Measurements from ENCODE around the gene RNF144B.

RNF144B gene

GRCh38 chr6:18500921-18501662 is 113.9 kb downstream of the RNF144B start:
- Histone ChIP-seq H3K4me1 (ENCODE audit: control insufficient read depth, insufficient read depth, low read length) (no peaks in the 10 kb centered on the region), H3K36me3 (ENCODE audit: control insufficient read depth, insufficient read depth, low read length) (no peaks in the 10 kb centered on the region), H3K4me3 (ENCODE audit: low read depth, low read length) (no peak overlapping the region), H3K9me3 (ENCODE audit: control insufficient read depth, insufficient read depth, low read depth, low read length) (no peaks in the 10 kb centered on the region), H3K9ac (ENCODE audit: low read length) (no peak overlapping the region), H3K27me3 (ENCODE audit: control insufficient read depth, insufficient read depth, low read length) (no peaks in the 10 kb centered on the region), H3K27ac (ENCODE audit: low read depth, low read length) (no peak overlapping the region)

- no peaks in the 10 kb centered on the region for H3K36me3 ChIP-seq (ENCODE audit: control insufficient read depth, insufficient read depth, low read length)
- H3K4me3 ChIP-seq (ENCODE audit: low read depth, low read length) = no peak overlapping the region
- H3K9ac ChIP-seq (ENCODE audit: low read length) = no peak overlapping the region
- H3K9me3 ChIP-seq (ENCODE audit: control insufficient read depth, insufficient read depth, low read depth, low read length) = no peaks in the 10 kb centered on the region
- no peak overlapping the region for H3K27ac ChIP-seq (ENCODE audit: low read depth, low read length)
- no peaks in the 10 kb centered on the region for H3K4me1 ChIP-seq (ENCODE audit: control insufficient read depth, insufficient read depth, low read length)
- no peaks in the 10 kb centered on the region for H3K27me3 ChIP-seq (ENCODE audit: control insufficient read depth, insufficient read depth, low read length)
Measured at GRCh38 chr6:18501663-18502013, 114.5 kb downstream of the RNF144B start.

- no peaks in the 10 kb centered on the region for H3K27me3 ChIP-seq (ENCODE audit: control insufficient read depth, insufficient read depth, low read length)
- H3K27ac ChIP-seq (ENCODE audit: low read depth, low read length) = no peak overlapping the region
- H3K36me3 ChIP-seq (ENCODE audit: control insufficient read depth, insufficient read depth, low read length) = no peaks in the 10 kb centered on the region
- H3K4me1 ChIP-seq (ENCODE audit: control insufficient read depth, insufficient read depth, low read length) = no peaks in the 10 kb centered on the region
- no peak overlapping the region for H3K4me3 ChIP-seq (ENCODE audit: low read depth, low read length)
- H3K9ac ChIP-seq (ENCODE audit: low read length) = no peak overlapping the region
- no peaks in the 10 kb centered on the region for H3K9me3 ChIP-seq (ENCODE audit: control insufficient read depth, insufficient read depth, low read depth, low read length)
Measured at GRCh38 chr6:18503206-18503592, 116.0 kb downstream of the RNF144B start.

GRCh38 chr6:18503593-18504231 is 116.6 kb downstream of the RNF144B start:
- H3K36me3 ChIP-seq (ENCODE audit: control insufficient read depth, insufficient read depth, low read length) = no peaks in the 10 kb centered on the region
- H3K9ac ChIP-seq (ENCODE audit: low read length) = no peak overlapping the region

GRCh38 chr6:18504232-18504596 is 117.1 kb downstream of the RNF144B start:
- Histone ChIP-seq H3K36me3 (ENCODE audit: control insufficient read depth, insufficient read depth, low read length) (no peaks in the 10 kb centered on the region), H3K27me3 (ENCODE audit: control insufficient read depth, insufficient read depth, low read length) (no peaks in the 10 kb centered on the region), H3K4me3 (ENCODE audit: low read depth, low read length) (no peak overlapping the region), H3K9me3 (ENCODE audit: control insufficient read depth, insufficient read depth, low read depth, low read length) (no peaks in the 10 kb centered on the region), H3K9ac (ENCODE audit: low read length) (no peak overlapping the region), H3K4me1 (ENCODE audit: control insufficient read depth, insufficient read depth, low read length) (no peaks in the 10 kb centered on the region), H3K27ac (ENCODE audit: low read depth, low read length) (no peak overlapping the region)

More at GRCh38 chr6:18503593-18504231, 116.6 kb downstream of the RNF144B start:
- Histone ChIP-seq H3K4me3 (ENCODE audit: low read depth, low read length) (no peak overlapping the region), H3K27me3 (ENCODE audit: control insufficient read depth, insufficient read depth, low read length) (no peaks in the 10 kb centered on the region), H3K9me3 (ENCODE audit: control insufficient read depth, insufficient read depth, low read depth, low read length) (no peaks in the 10 kb centered on the region), H3K4me1 (ENCODE audit: control insufficient read depth, insufficient read depth, low read length) (no peaks in the 10 kb centered on the region), H3K27ac (ENCODE audit: low read depth, low read length) (no peak overlapping the region)

GRCh38 chr6:18506382-18507017 is 119.3 kb downstream of the RNF144B start:
- Histone ChIP-seq H3K27me3 (ENCODE audit: control insufficient read depth, insufficient read depth, low read length) (no peaks in the 10 kb centered on the region), H3K4me3 (ENCODE audit: low read depth, low read length) (no peak overlapping the region), H3K9me3 (ENCODE audit: control insufficient read depth, insufficient read depth, low read depth, low read length) (no peaks in the 10 kb centered on the region), H3K4me1 (ENCODE audit: control insufficient read depth, insufficient read depth, low read length) (no peaks in the 10 kb centered on the region), H3K27ac (ENCODE audit: low read depth, low read length) (no peak overlapping the region), H3K36me3 (ENCODE audit: control insufficient read depth, insufficient read depth, low read length) (no peaks in the 10 kb centered on the region), H3K9ac (ENCODE audit: low read length) (no peak overlapping the region)

- H3K4me3 ChIP-seq (ENCODE audit: low read depth, low read length) = no peak overlapping the region
- no peaks in the 10 kb centered on the region for H3K36me3 ChIP-seq (ENCODE audit: control insufficient read depth, insufficient read depth, low read length)
- H3K9ac ChIP-seq (ENCODE audit: low read length) = no peak overlapping the region
- H3K9me3 ChIP-seq (ENCODE audit: control insufficient read depth, insufficient read depth, low read depth, low read length) = no peaks in the 10 kb centered on the region
- no peaks in the 10 kb centered on the region for H3K27me3 ChIP-seq (ENCODE audit: control insufficient read depth, insufficient read depth, low read length)
- H3K4me1 ChIP-seq (ENCODE audit: control insufficient read depth, insufficient read depth, low read length) = no peaks in the 10 kb centered on the region
- H3K27ac ChIP-seq (ENCODE audit: low read depth, low read length) = no peak overlapping the region
Measured at GRCh38 chr6:18507018-18507415, 119.9 kb downstream of the RNF144B start.

GRCh38 chr6:18507561-18507960 is 120.4 kb downstream of the RNF144B start:
- H3K36me3 ChIP-seq (ENCODE audit: control insufficient read depth, insufficient read depth, low read length) = no peaks in the 10 kb centered on the region

GRCh38 chr6:18509871-18510643 is 122.9 kb downstream of the RNF144B start:
- H3K36me3 ChIP-seq (ENCODE audit: control insufficient read depth, insufficient read depth, low read length) = no peaks in the 10 kb centered on the region
- no peaks in the 10 kb centered on the region for H3K9me3 ChIP-seq (ENCODE audit: control insufficient read depth, insufficient read depth, low read depth, low read length)
- H3K4me1 ChIP-seq (ENCODE audit: control insufficient read depth, insufficient read depth, low read length) = no peaks in the 10 kb centered on the region
- H3K27me3 ChIP-seq (ENCODE audit: control insufficient read depth, insufficient read depth, low read length) = no peaks in the 10 kb centered on the region
- no peak overlapping the region for H3K4me3 ChIP-seq (ENCODE audit: low read depth, low read length)
- no peak overlapping the region for H3K9ac ChIP-seq (ENCODE audit: low read length)
- no peak overlapping the region for H3K27ac ChIP-seq (ENCODE audit: low read depth, low read length)

More at GRCh38 chr6:18507561-18507960, 120.4 kb downstream of the RNF144B start:
- Histone ChIP-seq H3K27me3 (ENCODE audit: control insufficient read depth, insufficient read depth, low read length) (no peaks in the 10 kb centered on the region), H3K27ac (ENCODE audit: low read depth, low read length) (no peak overlapping the region), H3K4me1 (ENCODE audit: control insufficient read depth, insufficient read depth, low read length) (no peaks in the 10 kb centered on the region), H3K9ac (ENCODE audit: low read length) (no peak overlapping the region), H3K4me3 (ENCODE audit: low read depth, low read length) (no peak overlapping the region), H3K9me3 (ENCODE audit: control insufficient read depth, insufficient read depth, low read depth, low read length) (no peaks in the 10 kb centered on the region)

GRCh38 chr6:18510644-18511033 is 123.5 kb downstream of the RNF144B start:
- H3K4me1 ChIP-seq (ENCODE audit: control insufficient read depth, insufficient read depth, low read length) = peaks cover 2% of the 10 kb centered on the region; the same call in 1 of the 2 replicates
- H3K9me3 ChIP-seq (ENCODE audit: control insufficient read depth, insufficient read depth, low read depth, low read length) = no peaks in the 10 kb centered on the region
- H3K27ac ChIP-seq (ENCODE audit: low read depth, low read length) = no peak overlapping the region
- H3K36me3 ChIP-seq (ENCODE audit: control insufficient read depth, insufficient read depth, low read length) = no peaks in the 10 kb centered on the region
- H3K27me3 ChIP-seq (ENCODE audit: control insufficient read depth, insufficient read depth, low read length) = no peaks in the 10 kb centered on the region
- no peak overlapping the region for H3K9ac ChIP-seq (ENCODE audit: low read length)
- H3K4me3 ChIP-seq (ENCODE audit: low read depth, low read length) = no peak overlapping the region

- H3K4me3 ChIP-seq (ENCODE audit: low read depth, low read length) = no peak overlapping the region
- no peaks in the 10 kb centered on the region for H3K9me3 ChIP-seq (ENCODE audit: control insufficient read depth, insufficient read depth, low read depth, low read length)
- H3K27me3 ChIP-seq (ENCODE audit: control insufficient read depth, insufficient read depth, low read length) = no peaks in the 10 kb centered on the region
- H3K36me3 ChIP-seq (ENCODE audit: control insufficient read depth, insufficient read depth, low read length) = no peaks in the 10 kb centered on the region
- no peak overlapping the region for H3K9ac ChIP-seq (ENCODE audit: low read length)
- peaks cover 6% of the 10 kb centered on the region; the same call in 1 of the 2 replicates for H3K4me1 ChIP-seq (ENCODE audit: control insufficient read depth, insufficient read depth, low read length)
- H3K27ac ChIP-seq (ENCODE audit: low read depth, low read length) = no peak overlapping the region
Measured at GRCh38 chr6:18511211-18511610, 124.1 kb downstream of the RNF144B start.

All from HUES6 (cell line).